ENCODE results near the gene TMEM82.

TMEM82 gene

DNA sequence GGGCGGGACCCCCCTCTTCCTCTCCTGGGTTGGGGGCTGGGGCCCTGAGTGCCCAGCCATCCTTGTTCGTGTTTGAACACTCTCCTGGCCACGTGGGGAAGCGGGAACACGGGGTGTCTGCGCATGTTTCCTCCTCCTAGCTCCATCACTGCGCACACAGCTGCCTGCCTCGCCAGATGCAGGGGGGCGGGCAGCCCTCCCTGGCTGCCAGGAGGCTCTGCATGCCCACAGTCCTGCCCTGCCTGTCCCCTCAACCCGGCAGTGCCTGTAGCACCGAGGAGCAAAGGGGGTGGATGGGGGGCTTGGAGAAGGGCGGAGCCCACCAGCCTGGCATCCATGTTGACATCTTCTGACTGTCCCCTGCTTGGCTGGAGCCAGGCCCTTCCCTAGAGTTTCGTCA lies 8.0 kb upstream of the TMEM82 start:
- peaks cover 0 to 59% of the 10 kb centered on the region in 2 experiments; a peak in 1 of 3 replicates for H3K36me3 ChIP-seq (ENCODE audit: control insufficient read depth in 2 of 2, insufficient read depth in 1 of 2, low read length in 2 of 2)
- no peak overlapping the region for H3K27ac ChIP-seq (ENCODE audit: extremely low read depth, low read depth, low read length)
- no peaks in the 10 kb centered on the region for H3K4me1 ChIP-seq (ENCODE audit: control insufficient read depth, insufficient read depth, low read length)
- no peak overlapping the region for H3K4me3 ChIP-seq (ENCODE audit: low read depth, low read length)
- ChIA-PET POLR2A (no interaction called here), CTCF (no interaction called here)
- no peaks in the 10 kb centered on the region for H3K9me3 ChIP-seq (ENCODE audit: control insufficient read depth, insufficient read depth, low read depth, low read length)
- TF ChIP-seq GLIS2 (tag by site-specific recombination; IDR thresholded peaks at IDR 0.05) (peak; percentile 21; the same call in 1 of the 2 replicates), ZNF132 (tag by site-specific recombination; IDR thresholded peaks at IDR 0.05; ENCODE audit: borderline replicate concordance) (no peak)

- Histone ChIP-seq H3K4me3 (ENCODE audit: low read depth, low read length) (no peak overlapping the region), H3K36me3 (ENCODE audit: control insufficient read depth in 2 of 2, insufficient read depth in 1 of 2, low read length in 2 of 2) (peaks cover 0 to 54% of the 10 kb centered on the region in 2 experiments; a peak in 1 of 3 replicates), H3K9me3 (ENCODE audit: control insufficient read depth, insufficient read depth, low read depth, low read length) (no peaks in the 10 kb centered on the region), H3K27ac (ENCODE audit: extremely low read depth, low read depth, low read length) (no peak overlapping the region), H3K4me1 (ENCODE audit: control insufficient read depth, insufficient read depth, low read length) (no peaks in the 10 kb centered on the region)
- ChIA-PET CTCF (no interaction called here), POLR2A (no interaction called here)
- 0 out of 2 replicates have a peak, but pooled peaks have one; percentile 19 for TF ChIP-seq BCL11B (tag by site-specific recombination; IDR thresholded peaks at IDR 0.05; ENCODE audit: low read depth)
- peak; percentile 41; the same call in 1 of the 2 replicates for TF ChIP-seq ZFHX2 (tag by site-specific recombination; conservative IDR thresholded peaks at IDR 0.05)
- no peak for TF ChIP-seq ZNF704 (tag by site-specific recombination; IDR thresholded peaks at IDR 0.05)
Measured at GRCh38 chr1:15734901-15735300, 7.4 kb upstream of the TMEM82 start.

- Histone ChIP-seq H3K27ac (ENCODE audit: extremely low read depth, low read depth, low read length) (no peak overlapping the region), H3K4me1 (ENCODE audit: control insufficient read depth, insufficient read depth, low read length) (no peaks in the 10 kb centered on the region), H3K36me3 (ENCODE audit: control insufficient read depth in 2 of 2, insufficient read depth in 1 of 2, low read length in 2 of 2) (peaks cover 0 to 51% of the 10 kb centered on the region in 2 experiments; a peak in 1 of 3 replicates), H3K4me3 (ENCODE audit: low read depth, low read length) (no peak overlapping the region), H3K9me3 (ENCODE audit: control insufficient read depth, insufficient read depth, low read depth, low read length) (no peaks in the 10 kb centered on the region)
- ChIA-PET CTCF (no interaction called here), POLR2A (no interaction called here)
- TF ChIP-seq GLIS1 (tag by site-specific recombination; IDR thresholded peaks at IDR 0.05) (0 out of 2 replicates have a peak, but pooled peaks have one; percentile 10), ZNF280D (tag by site-specific recombination; IDR thresholded peaks at IDR 0.05) (no peak), ZNF777 (tag by site-specific recombination; IDR thresholded peaks at IDR 0.05; ENCODE audit: borderline replicate concordance) (no peak), SCRT1 (tag by site-specific recombination; IDR thresholded peaks at IDR 0.05; ENCODE audit: borderline replicate concordance) (no peak), ZNF133 (tag by site-specific recombination; IDR thresholded peaks at IDR 0.05) (no peak), ZNF654 (tag by site-specific recombination; IDR thresholded peaks at IDR 0.05; ENCODE audit: low read depth) (no peak), KLF1 (tag by site-specific recombination; IDR thresholded peaks at IDR 0.05) (peak; percentile 34; the same call in 1 of the 2 replicates), ZNF792 (tag by site-specific recombination; IDR thresholded peaks at IDR 0.05) (no peak), TRIM28 (IDR thresholded peaks at IDR 0.05; ENCODE audit: borderline replicate concordance, low read length) (no peak), PATZ1 (tag by site-specific recombination; IDR thresholded peaks at IDR 0.05) (no peak), TCF7L2 (IDR thresholded peaks at IDR 0.05; ENCODE audit: borderline replicate concordance, low read depth, low read length) (no peak), ZNF398 (tag by site-specific recombination; IDR thresholded peaks at IDR 0.05) (no peak), ZXDB (tag by site-specific recombination; IDR thresholded peaks at IDR 0.05) (no peak), ZNF214 (tag by site-specific recombination; IDR thresholded peaks at IDR 0.05; ENCODE audit: borderline replicate concordance) (no peak), ZNF10 (tag by site-specific recombination; IDR thresholded peaks at IDR 0.05) (no peak), GLIS2 (tag by site-specific recombination; IDR thresholded peaks at IDR 0.05) (0 out of 2 replicates have a peak, but pooled peaks have one; percentile 10), ZNF558 (tag by site-specific recombination; IDR thresholded peaks at IDR 0.05) (no peak), ZNF747 (tag by site-specific recombination; IDR thresholded peaks at IDR 0.05) (no peak)
Measured at GRCh38 chr1:15735304-15736037, 6.8 kb upstream of the TMEM82 start.
